Adrenal gland (tissue), 5 donors: ENCODE measurements around the gene TCHH.

Experiments used
- POLR2A ChIP-seq, 2 donors: fragments of 450-650 bp; IDR thresholded peaks; one replicate each; pipeline ENCODE4 v1.6.1; 2017; ENCODE audit warnings: antibody characterized with exemption in 2 of 2, mild to moderate bottlenecking in 2 of 2, moderate library complexity in 1 of 2
- TF ChIP-seq, protein P1 (sequence below), 6 experiments: fragments of 450-650 bp in 4 of 6; fragments of 200-600 bp in 2 of 6; sonication (generic) in 1 of 6; IDR thresholded peaks; 1 replicate in 5 of 6; 2 replicates in 1 of 6; pipeline versions ENCODE4 v1.5.1 to v1.8.0; 2016 to 2021; ENCODE audit warnings: antibody characterized with exemption in 6 of 6, mild to moderate bottlenecking in 2 of 6, moderate library complexity in 1 of 6
- donor health status: DM: no; HTN: no; CAD: no.

DNA sequence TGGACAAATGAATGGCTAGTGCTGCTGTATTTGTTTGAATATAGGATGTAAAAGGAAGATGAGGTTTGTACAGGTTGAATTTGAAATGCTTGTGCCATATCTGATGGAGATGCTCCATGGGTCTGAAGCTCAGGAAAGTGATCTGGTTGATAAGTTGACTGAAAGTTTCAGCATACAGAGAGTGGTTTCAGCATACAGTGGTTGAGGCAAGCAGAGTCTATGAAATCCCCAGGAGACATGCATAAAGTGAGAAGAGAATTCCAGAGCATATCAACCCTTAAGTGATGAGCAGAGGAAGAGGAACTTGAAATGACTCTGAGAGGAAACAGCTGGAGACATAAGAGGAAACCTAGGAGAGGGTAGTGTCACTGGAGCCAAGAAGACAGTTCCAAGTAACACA lies 48.1 kb downstream of the TCHH start:
- TF ChIP-seq, protein P1, sequence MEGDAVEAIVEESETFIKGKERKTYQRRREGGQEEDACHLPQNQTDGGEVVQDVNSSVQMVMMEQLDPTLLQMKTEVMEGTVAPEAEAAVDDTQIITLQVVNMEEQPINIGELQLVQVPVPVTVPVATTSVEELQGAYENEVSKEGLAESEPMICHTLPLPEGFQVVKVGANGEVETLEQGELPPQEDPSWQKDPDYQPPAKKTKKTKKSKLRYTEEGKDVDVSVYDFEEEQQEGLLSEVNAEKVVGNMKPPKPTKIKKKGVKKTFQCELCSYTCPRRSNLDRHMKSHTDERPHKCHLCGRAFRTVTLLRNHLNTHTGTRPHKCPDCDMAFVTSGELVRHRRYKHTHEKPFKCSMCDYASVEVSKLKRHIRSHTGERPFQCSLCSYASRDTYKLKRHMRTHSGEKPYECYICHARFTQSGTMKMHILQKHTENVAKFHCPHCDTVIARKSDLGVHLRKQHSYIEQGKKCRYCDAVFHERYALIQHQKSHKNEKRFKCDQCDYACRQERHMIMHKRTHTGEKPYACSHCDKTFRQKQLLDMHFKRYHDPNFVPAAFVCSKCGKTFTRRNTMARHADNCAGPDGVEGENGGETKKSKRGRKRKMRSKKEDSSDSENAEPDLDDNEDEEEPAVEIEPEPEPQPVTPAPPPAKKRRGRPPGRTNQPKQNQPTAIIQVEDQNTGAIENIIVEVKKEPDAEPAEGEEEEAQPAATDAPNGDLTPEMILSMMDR (IDR thresholded peaks at IDR 0.05): no peak
- no peak for TF ChIP-seq POLR2A (IDR thresholded peaks at IDR 0.05)
